ENCODE results near the gene BPIFB2.

Gene BPIFB2

GRCh38 chr20:32975698-32976674, 31.5 kb upstream of the BPIFB2 start:
- ChIA-PET POLR2A (no interaction called here), CTCF (no interaction called here)
- H3K4me3 ChIP-seq (ENCODE audit: low read depth, low read length) = no peak overlapping the region
- no peak for TF ChIP-seq CTCF (IDR thresholded peaks at IDR 0.05; ENCODE audit: insufficient read depth, low read length, missing control alignments)
- no peak for DNase-seq (ENCODE audit: low read depth, low spot score)

GRCh38 chr20:32976746-32977145, 30.8 kb upstream of the BPIFB2 start:
- ChIA-PET POLR2A (no interaction called here), CTCF (no interaction called here)
- TF ChIP-seq CTCF (IDR thresholded peaks at IDR 0.05; ENCODE audit: insufficient read depth, low read length, missing control alignments) = no peak
- no peak for DNase-seq (ENCODE audit: low read depth, low spot score)
- no peak overlapping the region for H3K4me3 ChIP-seq (ENCODE audit: low read depth, low read length)

- DNase-seq (ENCODE audit: low read depth, low spot score) = no peak
- H3K4me3 ChIP-seq (ENCODE audit: low read depth, low read length) = no peak overlapping the region
- ChIA-PET CTCF (no interaction called here), POLR2A (no interaction called here)
- no peak for TF ChIP-seq CTCF (IDR thresholded peaks at IDR 0.05; ENCODE audit: insufficient read depth, low read length, missing control alignments)
Observed at GRCh38 chr20:32977281-32978008, 30.1 kb upstream of the BPIFB2 start.

- ChIA-PET CTCF (no interaction called here), POLR2A (no interaction called here)
Observed at GRCh38 chr20:32978009-32978335, 29.5 kb upstream of the BPIFB2 start.

GRCh38 chr20:32979201-32979998, 28.1 kb upstream of the BPIFB2 start:
- no peak for TF ChIP-seq CTCF (IDR thresholded peaks at IDR 0.05; ENCODE audit: insufficient read depth, low read length, missing control alignments)
- H3K4me3 ChIP-seq (ENCODE audit: low read depth, low read length) = no peak overlapping the region
- no peak for DNase-seq (ENCODE audit: low read depth, low spot score)
- ChIA-PET CTCF (no interaction called here), POLR2A (no interaction called here)

More at GRCh38 chr20:32978009-32978335, 29.5 kb upstream of the BPIFB2 start:
- no peak for TF ChIP-seq CTCF (IDR thresholded peaks at IDR 0.05; ENCODE audit: insufficient read depth, low read length, missing control alignments)
- DNase-seq (ENCODE audit: low read depth, low spot score) = no peak
- no peak overlapping the region for H3K4me3 ChIP-seq (ENCODE audit: low read depth, low read length)

Measured in AG04449 (cell line).